Measurements from ENCODE around the gene SERP2.

SERP2 gene

DNA sequence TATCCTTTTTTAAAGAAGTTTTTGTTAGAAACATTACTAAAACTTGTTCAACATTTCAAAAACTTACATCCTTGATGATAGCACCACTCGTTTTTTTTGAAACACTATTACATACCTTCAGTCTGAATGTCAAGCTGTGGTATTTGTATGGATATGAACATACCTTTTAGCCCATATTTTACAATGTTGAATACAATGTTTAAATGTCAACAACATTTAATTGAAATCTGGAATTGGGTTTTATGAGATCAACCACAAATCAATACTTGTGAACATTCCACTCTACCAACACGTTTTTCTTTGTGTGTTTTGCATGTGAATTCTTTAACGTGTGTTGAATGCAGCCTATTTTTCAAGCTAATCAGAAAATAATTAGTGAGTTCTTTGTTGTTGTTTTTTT, 4.7 kb downstream of the SERP2 start:
- Histone ChIP-seq H3K9me3 (ENCODE audit: control insufficient read depth, low read length) (no peaks in the 10 kb centered on the region), H2AFZ (no peak overlapping the region), H3K4me1 (peaks cover 2% of the 10 kb centered on the region), H3K4me2 (ENCODE audit: low read length) (no peak overlapping the region), H3K9ac (no peak overlapping the region), H3K79me2 (no peaks in the 10 kb centered on the region), H3K36me3 (ENCODE audit: control insufficient read depth, insufficient read depth, low read length) (no peaks in the 10 kb centered on the region), H3K27me3 (ENCODE audit: control insufficient read depth, insufficient read depth, low read length) (no peaks in the 10 kb centered on the region), H3K4me3 (ENCODE audit: low read depth, low read length) (no peak overlapping the region), H3K27ac (no peak overlapping the region)
- TF ChIP-seq, protein P1, sequence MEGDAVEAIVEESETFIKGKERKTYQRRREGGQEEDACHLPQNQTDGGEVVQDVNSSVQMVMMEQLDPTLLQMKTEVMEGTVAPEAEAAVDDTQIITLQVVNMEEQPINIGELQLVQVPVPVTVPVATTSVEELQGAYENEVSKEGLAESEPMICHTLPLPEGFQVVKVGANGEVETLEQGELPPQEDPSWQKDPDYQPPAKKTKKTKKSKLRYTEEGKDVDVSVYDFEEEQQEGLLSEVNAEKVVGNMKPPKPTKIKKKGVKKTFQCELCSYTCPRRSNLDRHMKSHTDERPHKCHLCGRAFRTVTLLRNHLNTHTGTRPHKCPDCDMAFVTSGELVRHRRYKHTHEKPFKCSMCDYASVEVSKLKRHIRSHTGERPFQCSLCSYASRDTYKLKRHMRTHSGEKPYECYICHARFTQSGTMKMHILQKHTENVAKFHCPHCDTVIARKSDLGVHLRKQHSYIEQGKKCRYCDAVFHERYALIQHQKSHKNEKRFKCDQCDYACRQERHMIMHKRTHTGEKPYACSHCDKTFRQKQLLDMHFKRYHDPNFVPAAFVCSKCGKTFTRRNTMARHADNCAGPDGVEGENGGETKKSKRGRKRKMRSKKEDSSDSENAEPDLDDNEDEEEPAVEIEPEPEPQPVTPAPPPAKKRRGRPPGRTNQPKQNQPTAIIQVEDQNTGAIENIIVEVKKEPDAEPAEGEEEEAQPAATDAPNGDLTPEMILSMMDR (IDR thresholded peaks at IDR 0.05), result no peak

DNA sequence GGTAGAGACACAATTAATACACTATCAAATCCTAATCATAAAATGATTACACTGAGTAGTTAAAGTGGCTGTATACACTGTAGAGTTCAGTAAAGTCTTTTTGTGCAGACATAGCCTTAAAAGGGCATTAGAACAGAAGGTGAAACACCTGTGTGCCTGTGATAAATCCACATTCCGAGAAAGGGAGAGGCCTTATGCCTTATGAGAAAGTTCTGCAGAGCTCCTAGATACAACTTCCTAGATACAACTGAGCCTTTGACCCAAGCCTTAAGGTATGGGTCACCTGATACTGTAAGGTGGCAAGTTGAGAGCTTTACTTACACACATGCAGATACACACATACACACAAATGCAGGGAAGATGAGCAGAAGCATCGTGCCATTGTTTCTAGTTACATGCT, 6.3 kb downstream of the SERP2 start:
- no peaks in the 10 kb centered on the region for H3K27me3 ChIP-seq (ENCODE audit: control insufficient read depth, insufficient read depth, low read length)
- no peaks in the 10 kb centered on the region for H3K9me3 ChIP-seq (ENCODE audit: control insufficient read depth, low read length)
- no peak overlapping the region for H2AFZ ChIP-seq
- no peaks in the 10 kb centered on the region for H3K4me1 ChIP-seq
- TF ChIP-seq, protein P1 (IDR thresholded peaks at IDR 0.05), result no peak
- H3K4me3 ChIP-seq (ENCODE audit: low read depth, low read length), result no peak overlapping the region
- H3K36me3 ChIP-seq (ENCODE audit: control insufficient read depth, insufficient read depth, low read length), result no peaks in the 10 kb centered on the region
- H3K79me2 ChIP-seq, result no peaks in the 10 kb centered on the region
- H3K4me2 ChIP-seq (ENCODE audit: low read length), result no peak overlapping the region
- no peak overlapping the region for H3K9ac ChIP-seq
- no peak overlapping the region for H3K27ac ChIP-seq

DNA sequence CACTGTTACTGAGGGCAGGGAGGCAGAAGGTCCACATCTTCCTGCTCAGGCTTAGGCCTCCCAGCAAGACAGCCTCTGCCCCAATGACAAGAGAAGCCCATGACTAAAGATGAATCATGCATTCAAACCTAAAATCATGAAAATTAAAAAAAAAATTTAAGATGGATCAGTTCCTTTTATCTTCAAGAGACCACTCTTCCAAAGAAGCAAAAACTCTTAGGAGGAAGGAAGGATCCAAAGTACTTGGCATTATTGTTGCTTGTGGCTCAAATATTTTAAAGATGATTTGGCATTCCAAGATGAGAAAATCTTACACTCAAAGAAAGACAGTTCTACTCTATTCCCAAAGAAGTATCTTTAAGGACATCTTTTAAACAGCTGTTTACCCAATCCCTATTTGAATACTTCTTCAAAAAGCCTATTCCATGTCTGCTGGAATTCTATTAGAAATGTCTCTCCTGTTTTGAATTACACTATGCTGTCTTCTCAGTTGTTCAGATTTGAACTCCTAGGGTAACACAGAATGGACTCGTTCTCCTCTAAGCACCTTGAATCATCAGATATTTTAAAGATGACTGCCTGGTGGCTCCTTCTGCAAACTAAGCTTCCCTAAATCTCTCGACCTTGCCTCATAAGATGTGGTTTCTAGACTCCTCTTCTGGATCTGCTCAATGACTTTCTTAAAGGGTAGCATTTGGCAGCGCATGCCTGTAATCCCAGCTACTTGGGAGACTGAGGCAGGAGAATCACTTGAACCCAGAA, 7.0 kb downstream of the SERP2 start:
- no peak overlapping the region for H3K4me2 ChIP-seq (ENCODE audit: low read length)
- H3K27me3 ChIP-seq (ENCODE audit: control insufficient read depth, insufficient read depth, low read length), result no peaks in the 10 kb centered on the region
- no peak overlapping the region for H3K9ac ChIP-seq
- H3K79me2 ChIP-seq, result no peaks in the 10 kb centered on the region
- no peak overlapping the region for H2AFZ ChIP-seq
- TF ChIP-seq, protein P1 (IDR thresholded peaks at IDR 0.05), result no peak
- H3K4me3 ChIP-seq (ENCODE audit: low read depth, low read length), result no peak overlapping the region
- H3K4me1 ChIP-seq, result peaks cover 2% of the 10 kb centered on the region
- no peak overlapping the region for H3K27ac ChIP-seq
- no peaks in the 10 kb centered on the region for H3K9me3 ChIP-seq (ENCODE audit: control insufficient read depth, low read length)
- H3K36me3 ChIP-seq (ENCODE audit: control insufficient read depth, insufficient read depth, low read length), result no peaks in the 10 kb centered on the region

DNA sequence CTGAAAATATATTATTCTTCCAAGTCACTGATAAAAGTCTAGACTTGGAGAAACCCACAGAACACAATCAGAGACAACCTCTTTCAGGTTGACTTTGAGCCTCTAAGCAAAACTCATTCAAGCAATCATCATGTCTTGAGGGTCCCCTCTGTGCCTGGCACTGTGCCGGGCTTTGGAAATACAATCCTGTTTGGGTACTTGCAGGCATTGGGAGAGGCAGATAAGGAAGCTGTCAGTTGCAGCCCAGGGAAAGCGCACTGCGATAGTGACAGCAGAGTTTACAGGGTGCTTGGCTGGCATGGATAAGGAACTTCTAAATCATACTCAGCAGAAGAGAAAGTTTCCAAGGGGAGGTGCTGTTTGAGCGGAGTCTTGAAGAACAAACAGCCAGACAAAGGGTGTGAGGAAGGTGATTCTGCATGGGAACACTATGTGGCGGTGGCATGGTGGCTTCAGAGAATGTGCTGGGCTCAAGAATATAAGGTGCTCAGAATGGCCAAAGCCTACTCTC, 9.1 kb downstream of the SERP2 start:
- H3K27me3 ChIP-seq (ENCODE audit: control insufficient read depth, insufficient read depth, low read length), result no peaks in the 10 kb centered on the region
- no peaks in the 10 kb centered on the region for H3K9me3 ChIP-seq (ENCODE audit: control insufficient read depth, low read length)
- H3K9ac ChIP-seq, result no peak overlapping the region
- no peak overlapping the region for H2AFZ ChIP-seq
- no peak overlapping the region for H3K4me2 ChIP-seq (ENCODE audit: low read length)
- no peak overlapping the region for H3K4me3 ChIP-seq (ENCODE audit: low read depth, low read length)
- no peaks in the 10 kb centered on the region for H3K79me2 ChIP-seq
- H3K27ac ChIP-seq, result no peak overlapping the region
- H3K36me3 ChIP-seq (ENCODE audit: control insufficient read depth, insufficient read depth, low read length), result no peaks in the 10 kb centered on the region
- H3K4me1 ChIP-seq, result peaks cover 5% of the 10 kb centered on the region
- TF ChIP-seq, protein P1 (IDR thresholded peaks at IDR 0.05), result no peak

DNA sequence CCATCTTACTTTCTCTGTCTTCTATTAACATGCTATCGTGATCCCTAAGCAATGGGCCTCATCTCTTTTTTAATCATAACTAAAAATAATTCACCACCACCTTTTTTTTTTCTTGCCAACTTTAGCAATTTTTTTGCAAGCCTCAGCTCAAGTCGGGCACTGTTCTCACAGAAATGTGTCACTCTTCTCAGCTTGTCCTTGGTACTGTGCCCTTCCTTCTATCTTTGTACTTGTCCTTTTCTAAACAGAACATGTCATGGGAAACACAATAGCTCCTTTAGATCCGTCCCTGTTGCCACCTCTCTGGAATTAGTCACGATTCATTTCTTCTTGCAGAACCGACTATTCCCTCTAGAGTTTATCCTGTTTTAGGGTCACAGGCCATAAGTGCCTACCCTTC, 10.3 kb downstream of the SERP2 start:
- no peak overlapping the region for H3K4me2 ChIP-seq (ENCODE audit: low read length)
- no peak overlapping the region for H3K4me3 ChIP-seq (ENCODE audit: low read depth, low read length)
- H3K27ac ChIP-seq, result peak overlapping the region; percentile 49
- no peak overlapping the region for H2AFZ ChIP-seq
- H3K9me3 ChIP-seq (ENCODE audit: control insufficient read depth, low read length), result no peaks in the 10 kb centered on the region
- no peaks in the 10 kb centered on the region for H3K79me2 ChIP-seq
- TF ChIP-seq, protein P1 (IDR thresholded peaks at IDR 0.05), result no peak
- no peaks in the 10 kb centered on the region for H3K27me3 ChIP-seq (ENCODE audit: control insufficient read depth, insufficient read depth, low read length)
- H3K9ac ChIP-seq, result no peak overlapping the region
- H3K4me1 ChIP-seq, result peaks cover 5% of the 10 kb centered on the region
- no peaks in the 10 kb centered on the region for H3K36me3 ChIP-seq (ENCODE audit: control insufficient read depth, insufficient read depth, low read length)
